ENCODE data around the gene NSMCE1.
"Not testable (repeated sequence)": the region's sequence is repeated elsewhere in the genome, so short reads cannot be mapped to it uniquely, and the experiment has no call there.

Gene NSMCE1

GRCh38 chr16:27209591-27209990 lies 59.0 kb downstream of the NSMCE1 start:
- in situ Hi-C loops (cut with HindIII; ENCODE audit: low pct_ligation_motif_present, low pct_unique_long_range_greater_than_20kb, low sequenced_read_pairs) = no loop called here

GRCh38 chr16:27208796-27209195 lies 59.8 kb downstream of the NSMCE1 start:
- peak; percentile 17 for DNase-seq
- in situ Hi-C loops (cut with HindIII; ENCODE audit: low pct_ligation_motif_present, low pct_unique_long_range_greater_than_20kb, low sequenced_read_pairs) = no loop called here

More at GRCh38 chr16:27209591-27209990, 59.0 kb downstream of the NSMCE1 start:
- DNase-seq = no peak

GRCh38 chr16:27208081-27208680 lies 60.4 kb downstream of the NSMCE1 start:
- no peak for DNase-seq
- in situ Hi-C loops (cut with HindIII; ENCODE audit: low pct_ligation_motif_present, low pct_unique_long_range_greater_than_20kb, low sequenced_read_pairs) = no loop called here

GRCh38 chr16:27207121-27207520 lies 61.5 kb downstream of the NSMCE1 start:
- DNase-seq; in situ Hi-C loops (cut with HindIII; ENCODE audit: low pct_ligation_motif_present, low pct_unique_long_range_greater_than_20kb, low sequenced_read_pairs): not testable (repeated sequence)

- in situ Hi-C loops (cut with HindIII; ENCODE audit: low pct_ligation_motif_present, low pct_unique_long_range_greater_than_20kb, low sequenced_read_pairs) = no loop called here
- DNase-seq = no peak
Measured at GRCh38 chr16:27205423-27206065, 63.0 kb downstream of the NSMCE1 start.

- DNase-seq = no peak
- in situ Hi-C loops (cut with HindIII; ENCODE audit: low pct_ligation_motif_present, low pct_unique_long_range_greater_than_20kb, low sequenced_read_pairs) = no loop called here
Measured at GRCh38 chr16:27204312-27204915, 64.2 kb downstream of the NSMCE1 start.

GRCh38 chr16:27203507-27204311 lies 64.9 kb downstream of the NSMCE1 start, which contains the start of gene KDM8:
KDM8 (plus strand) TSS chr16:27203526; CDS start chr16:27210124, 6,598 bp downstream.
- peak; percentile 100 for DNase-seq
- in situ Hi-C loops (cut with HindIII; ENCODE audit: low pct_ligation_motif_present, low pct_unique_long_range_greater_than_20kb, low sequenced_read_pairs) = no loop called here

- in situ Hi-C loops (cut with HindIII; ENCODE audit: low pct_ligation_motif_present, low pct_unique_long_range_greater_than_20kb, low sequenced_read_pairs) = no loop called here
- DNase-seq = peak; percentile 91
Measured at GRCh38 chr16:27202923-27203506, 65.6 kb downstream of the NSMCE1 start.

- DNase-seq; in situ Hi-C loops (cut with HindIII; ENCODE audit: low pct_ligation_motif_present, low pct_unique_long_range_greater_than_20kb, low sequenced_read_pairs): not testable (repeated sequence)
Measured at GRCh38 chr16:27200914-27201313, 67.7 kb downstream of the NSMCE1 start.

- in situ Hi-C loops (cut with HindIII; ENCODE audit: low pct_ligation_motif_present, low pct_unique_long_range_greater_than_20kb, low sequenced_read_pairs) = no loop called here
- DNase-seq = no peak
Measured at GRCh38 chr16:27199736-27200135, 68.8 kb downstream of the NSMCE1 start.

- in situ Hi-C loops (cut with HindIII; ENCODE audit: low pct_ligation_motif_present, low pct_unique_long_range_greater_than_20kb, low sequenced_read_pairs) = no loop called here
Measured at GRCh38 chr16:27199235-27199586, 69.4 kb downstream of the NSMCE1 start.

GRCh38 chr16:27198451-27199234 lies 69.9 kb downstream of the NSMCE1 start:
- DNase-seq = no peak
- in situ Hi-C loops (cut with HindIII; ENCODE audit: low pct_ligation_motif_present, low pct_unique_long_range_greater_than_20kb, low sequenced_read_pairs) = no loop called here

More at GRCh38 chr16:27199235-27199586, 69.4 kb downstream of the NSMCE1 start:
- DNase-seq = no peak

GRCh38 chr16:27197004-27197403 lies 71.6 kb downstream of the NSMCE1 start:
- in situ Hi-C loops (cut with HindIII; ENCODE audit: low pct_ligation_motif_present, low pct_unique_long_range_greater_than_20kb, low sequenced_read_pairs) = no loop called here

GRCh38 chr16:27195941-27196595 lies 72.5 kb downstream of the NSMCE1 start:
- in situ Hi-C loops (cut with HindIII; ENCODE audit: low pct_ligation_motif_present, low pct_unique_long_range_greater_than_20kb, low sequenced_read_pairs) = no loop called here

More at GRCh38 chr16:27197004-27197403, 71.6 kb downstream of the NSMCE1 start:
- DNase-seq = no peak

GRCh38 chr16:27195076-27195741 lies 73.4 kb downstream of the NSMCE1 start:
- no peak for DNase-seq
- in situ Hi-C loops (cut with HindIII; ENCODE audit: low pct_ligation_motif_present, low pct_unique_long_range_greater_than_20kb, low sequenced_read_pairs) = no loop called here

More at GRCh38 chr16:27195941-27196595, 72.5 kb downstream of the NSMCE1 start:
- no peak for DNase-seq

- in situ Hi-C loops (cut with HindIII; ENCODE audit: low pct_ligation_motif_present, low pct_unique_long_range_greater_than_20kb, low sequenced_read_pairs) = no loop called here
- no peak for DNase-seq
Measured at GRCh38 chr16:27193300-27193990, 75.1 kb downstream of the NSMCE1 start.

Measured in ACHN (cell line).